AG09309 (cell line): ENCODE data around the gene BMP7.

ENCODE experiments used
- DNase-seq: peaks from one replicate; pipeline ENCODE4 v3.0.0-alpha.2; 2010; ENCODE audit warnings: low read depth
- H3K4me3 ChIP-seq: 2 replicates; pipeline ENCODE4 v1.5.1; 2011; ENCODE audit warnings: mild to moderate bottlenecking, low read depth, low read length, moderate library complexity; ENCODE audit not compliant: control insufficient read depth
- TF ChIP-seq, protein P1 (sequence below): IDR thresholded peaks from 2 replicates; pipeline ENCODE4 v1.5.1; 2011; ENCODE audit warnings: mild to moderate bottlenecking, low read depth, low read length, inconsistent platforms; ENCODE audit not compliant: insufficient read depth, control insufficient read depth; ENCODE audit errors: missing control alignments

The BMP7 gene

DNA sequence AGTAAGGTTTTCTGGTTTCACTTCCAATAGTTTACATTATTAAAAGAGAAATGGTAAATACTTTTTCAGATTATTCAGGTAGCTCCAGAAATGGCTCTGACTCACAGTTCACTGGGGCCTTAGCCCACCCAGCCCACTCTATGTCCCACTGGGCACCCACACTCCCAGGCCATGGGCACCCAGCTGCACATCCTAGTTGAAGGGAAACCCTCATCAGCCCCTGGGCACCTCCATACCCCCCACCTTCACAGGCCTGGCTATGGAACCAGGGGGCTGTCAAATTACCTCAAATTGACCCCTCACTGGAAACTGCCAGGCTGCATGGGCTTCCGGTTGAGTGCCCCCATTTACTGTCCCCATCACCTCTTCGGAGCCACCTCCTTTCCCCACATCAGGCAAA is 51.5 kb downstream of the BMP7 start:
- TF ChIP-seq, protein P1, sequence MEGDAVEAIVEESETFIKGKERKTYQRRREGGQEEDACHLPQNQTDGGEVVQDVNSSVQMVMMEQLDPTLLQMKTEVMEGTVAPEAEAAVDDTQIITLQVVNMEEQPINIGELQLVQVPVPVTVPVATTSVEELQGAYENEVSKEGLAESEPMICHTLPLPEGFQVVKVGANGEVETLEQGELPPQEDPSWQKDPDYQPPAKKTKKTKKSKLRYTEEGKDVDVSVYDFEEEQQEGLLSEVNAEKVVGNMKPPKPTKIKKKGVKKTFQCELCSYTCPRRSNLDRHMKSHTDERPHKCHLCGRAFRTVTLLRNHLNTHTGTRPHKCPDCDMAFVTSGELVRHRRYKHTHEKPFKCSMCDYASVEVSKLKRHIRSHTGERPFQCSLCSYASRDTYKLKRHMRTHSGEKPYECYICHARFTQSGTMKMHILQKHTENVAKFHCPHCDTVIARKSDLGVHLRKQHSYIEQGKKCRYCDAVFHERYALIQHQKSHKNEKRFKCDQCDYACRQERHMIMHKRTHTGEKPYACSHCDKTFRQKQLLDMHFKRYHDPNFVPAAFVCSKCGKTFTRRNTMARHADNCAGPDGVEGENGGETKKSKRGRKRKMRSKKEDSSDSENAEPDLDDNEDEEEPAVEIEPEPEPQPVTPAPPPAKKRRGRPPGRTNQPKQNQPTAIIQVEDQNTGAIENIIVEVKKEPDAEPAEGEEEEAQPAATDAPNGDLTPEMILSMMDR: no peak
- no peak overlapping the region for H3K4me3 ChIP-seq
- no peak for DNase-seq

DNA sequence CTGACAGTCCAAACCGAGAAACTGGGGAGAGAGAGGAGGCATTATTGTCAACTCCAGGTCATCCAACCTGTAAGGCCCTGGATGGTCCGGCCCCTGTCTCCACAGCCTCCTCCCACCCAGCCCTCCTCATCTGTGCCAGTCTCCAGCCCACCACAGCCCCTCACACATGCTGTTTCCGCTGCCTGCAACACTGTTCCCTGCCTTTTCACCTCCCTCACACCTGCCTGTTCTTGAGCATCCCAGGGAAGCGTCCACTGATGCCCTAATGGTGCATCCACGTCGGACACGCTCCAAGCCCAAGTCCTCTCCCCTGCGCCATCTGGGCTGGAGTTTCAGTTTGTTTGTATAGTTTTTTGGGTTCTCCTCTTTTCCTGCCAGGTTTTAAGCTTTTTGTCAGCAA is 52.0 kb downstream of the BMP7 start:
- DNase-seq: no peak
- TF ChIP-seq, protein P1: no peak
- H3K4me3 ChIP-seq: no peak overlapping the region

DNA sequence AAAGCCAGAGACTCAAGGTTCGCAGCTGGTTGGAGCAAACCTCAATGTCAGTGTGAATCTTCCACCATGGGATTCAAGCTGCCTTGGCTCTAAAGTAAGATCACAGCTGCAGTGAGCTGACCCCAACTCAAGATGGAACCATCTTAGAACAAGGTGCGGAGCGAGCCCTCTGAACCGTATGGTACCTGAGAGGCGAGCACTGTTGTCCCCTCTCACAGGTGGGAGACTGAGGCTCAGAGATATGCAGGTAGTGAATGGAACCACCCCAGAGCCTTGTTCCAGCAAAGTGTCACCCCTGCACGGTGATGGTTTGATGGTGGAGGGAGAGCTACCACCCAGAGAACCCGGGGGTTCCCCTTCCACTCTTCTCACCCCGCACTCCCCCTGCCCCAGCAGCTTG is 52.5 kb downstream of the BMP7 start:
- DNase-seq: no peak
- TF ChIP-seq, protein P1: no peak
- H3K4me3 ChIP-seq: no peak overlapping the region

DNA sequence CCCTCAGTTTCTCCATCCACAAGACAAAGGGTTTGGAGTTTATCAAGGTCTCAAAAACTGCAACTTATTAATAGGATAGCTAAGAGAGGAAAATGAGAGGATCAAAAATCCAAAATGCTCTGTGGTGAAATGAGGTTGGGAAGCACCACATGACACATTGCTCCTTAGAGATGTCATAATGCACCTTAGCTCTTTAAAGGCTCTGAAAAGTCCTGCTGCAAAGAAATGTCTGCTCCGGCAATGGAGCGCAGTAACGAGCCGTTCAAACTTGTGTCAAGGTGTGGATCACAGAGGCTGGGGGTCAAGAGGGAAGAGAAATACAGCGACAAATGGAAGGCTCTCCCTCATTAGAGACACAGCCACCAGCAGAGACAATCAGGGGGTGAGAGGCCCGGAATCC is 53.1 kb downstream of the BMP7 start:
- TF ChIP-seq, protein P1: no peak
- H3K4me3 ChIP-seq: no peak overlapping the region
- no peak for DNase-seq

DNA sequence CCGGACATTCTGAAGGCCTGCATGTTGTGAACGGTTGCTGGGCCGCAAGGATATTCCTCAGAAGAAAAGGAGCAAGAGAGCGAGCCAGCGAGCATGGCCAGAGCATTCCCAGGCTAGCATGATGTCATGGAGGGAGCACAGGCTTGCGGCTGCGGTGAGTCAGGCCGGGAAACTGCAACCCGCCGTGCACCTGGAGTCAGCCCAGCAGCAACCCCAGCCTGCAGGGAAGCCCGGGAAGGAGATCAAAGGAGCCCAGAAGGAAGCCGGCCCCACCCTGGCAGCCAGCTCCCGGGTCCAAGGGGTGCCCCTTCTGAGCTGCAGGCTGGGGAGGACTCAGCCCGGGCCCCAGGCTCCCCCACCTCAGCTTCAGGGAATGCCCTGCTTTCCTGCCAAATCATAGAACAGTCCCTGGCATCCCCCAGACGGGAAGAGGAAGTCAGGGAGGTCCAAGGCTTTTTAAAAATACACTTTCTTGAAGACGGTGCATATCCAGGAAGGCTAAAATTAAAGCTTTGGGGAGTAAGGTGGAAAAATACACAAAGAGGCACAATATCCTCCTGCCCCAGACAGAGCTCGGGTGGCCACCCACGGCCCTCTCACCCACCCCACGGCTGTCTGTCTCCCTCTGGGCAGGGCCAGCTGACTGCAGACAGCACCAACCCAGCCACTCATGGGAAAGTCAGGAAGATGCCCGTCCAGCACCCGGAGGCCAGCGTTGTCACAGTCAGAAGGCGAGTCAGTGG is 53.7 kb downstream of the BMP7 start:
- TF ChIP-seq, protein P1: no peak
- no peak overlapping the region for H3K4me3 ChIP-seq
- peak; percentile 56 for DNase-seq

DNA sequence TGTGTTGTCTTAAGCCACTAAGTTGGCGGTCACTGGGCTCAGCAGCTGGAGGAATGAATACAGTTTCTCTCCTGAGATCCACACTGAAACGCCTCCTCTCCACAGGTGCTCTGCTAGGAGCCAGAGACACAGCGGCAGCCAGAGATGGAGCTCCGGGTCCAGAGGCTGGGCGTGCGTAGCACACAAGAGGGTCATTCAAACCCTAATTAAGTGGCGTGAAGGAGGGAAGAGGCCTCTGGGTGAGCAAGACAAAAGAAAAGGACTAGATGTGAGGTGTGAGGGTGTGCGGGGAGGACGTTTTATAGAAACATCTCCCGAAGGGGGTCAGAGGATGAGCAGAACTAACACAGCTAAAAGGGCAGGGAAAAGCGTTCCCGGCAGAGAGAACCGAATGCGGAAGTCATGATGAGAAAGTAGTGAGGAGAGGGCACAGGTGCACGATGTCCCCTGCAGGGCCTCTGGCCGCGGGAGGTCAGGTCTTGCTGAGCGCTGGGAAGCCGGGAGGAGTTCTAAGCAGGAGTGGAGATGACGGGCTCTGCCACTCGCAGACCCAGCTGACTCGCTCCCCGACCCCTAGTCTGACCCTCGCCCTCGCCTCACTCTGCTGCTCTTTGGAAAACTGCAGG is 54.4 kb downstream of the BMP7 start:
- no peak for DNase-seq
- H3K4me3 ChIP-seq: no peak overlapping the region
- TF ChIP-seq, protein P1: no peak
